Measurements from ENCODE around the gene HBG1. TPM values are rescaled to one million over a fixed set of nuclear protein-coding genes. Genes with fewer than 3 reads are reported as not detected.

HBG1 gene
- total and polyA plus RNA-seq, 10 of the 15 experiments (the other 5 are each of a cell fraction or from before 2014, with no cell fraction given), result 0.84 to 2.3 (median 1.9) TPM; not detected in 5

- TF ChIP-seq ZBTB40 (IDR thresholded peaks at IDR 0.05; ENCODE audit: borderline replicate concordance) (no peak), CTCF (IDR thresholded peaks at IDR 0.05 in 2 of 3, conservative IDR thresholded peaks at IDR 0.05 in 1 of 3; ENCODE audit: control insufficient read depth in 2 of 3, extremely low read depth in 1 of 3, insufficient read depth in 1 of 3, low read depth in 3 of 3, low read length in 3 of 3) (no peak), NFYB (IDR thresholded peaks at IDR 0.05; ENCODE audit: insufficient read depth, low read depth, low read length) (no peak), REST (IDR thresholded peaks at IDR 0.05; ENCODE audit: low read depth, low read length) (no peak)
These were observed 8.2 kb downstream of the HBG1 start (continued) for GRCh38 chr11:5241458-5241857.

Data from GM12878 (cell line).